GM19468 (cell line): ENCODE measurements around the gene FAM162A.
"Not testable (repeated sequence)": the region's sequence is repeated elsewhere in the genome, so short reads cannot be mapped to it uniquely, and the experiment has no call there.

Source experiments
- ATAC-seq: cut with Tn5 transposase; IDR thresholded peaks from one replicate; pipeline ENCODE4 v1.9.1; 2021; ENCODE audit warnings: mild to moderate bottlenecking, moderate library complexity, moderate number of reproducible peaks; ENCODE audit not compliant: unreplicated experiment; ENCODE audit errors: extremely low read depth

The FAM162A gene

DNA sequence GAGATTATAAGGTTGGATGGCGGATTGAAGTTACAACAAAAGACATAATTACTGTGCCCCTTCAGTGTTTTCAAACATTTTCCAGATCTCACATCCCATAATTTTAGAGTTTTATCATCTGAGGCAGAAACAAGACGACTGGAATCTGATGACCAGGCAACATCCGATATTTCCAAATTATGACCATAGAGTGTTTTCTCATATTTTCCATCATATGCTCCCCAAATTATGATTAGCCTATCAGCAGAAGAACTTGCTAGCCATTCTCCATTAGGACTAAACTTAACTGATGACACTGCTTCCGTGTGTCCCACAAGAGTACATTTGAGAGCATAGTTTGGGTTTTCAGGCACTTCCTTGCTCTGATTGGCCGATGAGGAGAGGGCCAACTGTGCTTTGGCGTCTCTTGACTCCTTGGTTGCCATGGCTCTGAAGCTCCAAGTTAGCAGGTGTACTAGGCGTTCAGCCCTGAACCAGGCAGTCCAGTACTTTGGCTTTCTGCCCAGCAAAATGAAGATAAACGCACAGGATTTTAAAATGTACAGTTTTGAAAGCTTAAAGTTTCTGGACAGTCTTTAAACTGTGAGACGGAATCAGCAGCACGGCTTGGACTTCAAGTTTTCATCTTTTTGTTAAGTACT lies 31.2 kb downstream of the FAM162A start:
- peak; percentile 37 for ATAC-seq

- ATAC-seq: peak; percentile 62
These were observed 32.0 kb downstream of the FAM162A start, which contains the start of gene WDR5B for GRCh38 chr3:122415762-122416654. TSS of gene WDR5B (minus strand) at chr3:122416062. CDS start at chr3:122415528, 534 bp downstream.

DNA sequence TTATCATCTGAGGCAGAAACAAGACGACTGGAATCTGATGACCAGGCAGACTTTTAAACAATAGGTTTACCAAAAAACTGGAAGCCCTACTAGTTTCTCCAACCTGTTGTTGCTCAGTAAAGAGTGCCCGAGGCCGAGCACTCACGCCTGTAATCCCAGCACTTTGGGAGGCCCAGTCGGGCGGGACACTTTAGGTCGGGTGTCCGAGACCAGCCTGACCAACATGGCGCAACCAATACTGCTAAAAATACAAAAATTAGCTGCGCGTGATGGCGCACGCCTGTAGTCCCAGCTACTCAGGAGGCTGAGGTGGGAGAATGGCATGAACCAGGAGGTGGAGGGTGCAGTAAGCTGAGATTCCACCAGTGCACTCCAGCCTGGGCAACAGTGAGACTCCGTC lies 33.0 kb downstream of the FAM162A start:
- ATAC-seq: no peak

DNA sequence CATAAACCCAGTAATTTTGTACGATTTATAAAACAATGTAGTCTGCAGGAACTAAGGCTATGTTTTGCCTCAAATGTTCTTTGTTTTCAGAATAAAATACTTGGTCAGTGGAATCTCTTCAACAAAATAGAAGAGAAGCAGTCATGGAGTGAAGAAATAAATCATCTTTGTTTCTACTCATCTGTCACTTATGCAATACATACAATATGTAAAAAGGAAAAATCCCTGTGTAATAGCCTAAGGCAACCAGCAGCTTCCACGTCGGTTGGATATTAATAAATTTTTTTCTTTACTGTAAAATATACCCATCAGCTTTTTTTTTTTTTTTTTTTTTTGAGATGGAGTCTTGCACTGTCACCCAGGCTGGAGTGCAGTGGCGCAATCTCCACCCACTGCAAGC lies 37.1 kb downstream of the FAM162A start:
- ATAC-seq: no peak

GRCh38 chr3:122421836-122422235 lies 37.9 kb downstream of the FAM162A start:
- no peak for ATAC-seq

DNA sequence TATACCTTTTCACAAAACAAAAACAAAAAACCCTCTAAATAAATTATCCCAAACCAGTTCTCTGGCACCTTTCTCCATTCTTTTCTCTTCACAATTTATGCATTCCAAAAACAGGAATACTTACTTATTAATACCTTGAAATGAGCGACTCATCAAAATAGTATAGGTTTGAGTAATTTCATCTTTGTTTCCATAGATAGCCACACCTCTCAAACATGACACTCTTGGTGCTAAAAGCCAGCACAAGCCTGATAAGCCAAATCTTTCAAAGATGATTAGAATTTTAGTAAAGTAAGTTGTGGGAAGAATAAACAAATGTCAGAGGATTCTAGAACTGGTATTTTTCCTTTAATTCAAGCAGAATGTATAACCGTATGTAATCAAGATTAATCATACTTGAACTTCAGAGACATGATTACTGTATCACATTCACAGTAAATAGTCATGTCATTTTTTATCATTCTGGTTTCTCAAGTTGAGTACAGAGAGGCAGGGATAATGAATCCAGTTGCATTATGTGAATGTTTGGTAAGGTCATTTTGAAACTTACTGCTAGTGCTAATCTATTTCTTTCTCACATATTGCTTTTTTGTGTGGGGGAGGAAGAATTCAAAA lies 44.0 kb downstream of the FAM162A start:
- no peak for ATAC-seq

DNA sequence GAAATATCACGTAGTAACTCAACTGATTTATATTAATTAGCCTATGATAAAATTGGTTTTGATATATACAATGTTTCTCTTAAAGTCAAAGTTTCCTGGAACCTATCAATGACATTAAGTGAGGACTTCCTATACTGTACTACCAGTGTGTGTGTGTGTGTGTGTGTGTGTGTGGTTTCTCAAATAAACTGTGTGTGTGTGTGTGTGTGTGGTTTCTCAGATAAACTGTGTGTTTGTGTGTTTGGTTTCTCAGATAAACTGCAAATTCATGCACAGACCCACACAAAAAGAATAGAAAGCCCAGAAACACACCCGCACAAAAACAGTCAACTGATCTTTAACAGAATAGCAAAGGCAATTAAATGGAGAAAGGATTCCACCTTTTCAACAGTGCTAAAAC lies 46.4 kb downstream of the FAM162A start:
- ATAC-seq: no peak

- ATAC-seq: no peak
These were observed 52.0 kb downstream of the FAM162A start for GRCh38 chr3:122435950-122436349.

GRCh38 chr3:122443090-122443489 lies 59.1 kb downstream of the FAM162A start:
- ATAC-seq: no peak

- not testable (repeated sequence) for ATAC-seq
These were observed 59.9 kb downstream of the FAM162A start for GRCh38 chr3:122443762-122444490.

GRCh38 chr3:122444491-122444887 lies 60.5 kb downstream of the FAM162A start:
- not testable (repeated sequence) for ATAC-seq

- ATAC-seq: not testable (repeated sequence)
These were observed 64.2 kb downstream of the FAM162A start for GRCh38 chr3:122448218-122448617.

DNA sequence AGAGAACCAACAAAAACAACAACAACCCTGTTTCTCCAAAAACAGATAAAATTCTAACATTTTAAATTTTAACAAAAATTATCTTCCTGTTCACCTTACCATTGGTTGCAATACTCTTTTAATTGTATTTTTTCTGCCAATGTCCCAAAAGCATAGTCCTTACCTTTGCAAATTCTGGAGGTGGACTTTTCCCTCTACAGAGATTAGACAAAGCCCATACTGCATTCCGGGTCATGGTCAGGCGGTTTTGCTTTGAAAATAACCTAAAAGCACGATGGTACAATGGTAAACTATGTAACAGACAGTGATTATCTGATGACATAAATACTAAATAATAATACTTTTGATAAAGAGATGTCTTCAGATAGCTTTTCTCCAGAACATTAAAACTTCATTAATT lies 67.4 kb downstream of the FAM162A start:
- ATAC-seq: no peak

DNA sequence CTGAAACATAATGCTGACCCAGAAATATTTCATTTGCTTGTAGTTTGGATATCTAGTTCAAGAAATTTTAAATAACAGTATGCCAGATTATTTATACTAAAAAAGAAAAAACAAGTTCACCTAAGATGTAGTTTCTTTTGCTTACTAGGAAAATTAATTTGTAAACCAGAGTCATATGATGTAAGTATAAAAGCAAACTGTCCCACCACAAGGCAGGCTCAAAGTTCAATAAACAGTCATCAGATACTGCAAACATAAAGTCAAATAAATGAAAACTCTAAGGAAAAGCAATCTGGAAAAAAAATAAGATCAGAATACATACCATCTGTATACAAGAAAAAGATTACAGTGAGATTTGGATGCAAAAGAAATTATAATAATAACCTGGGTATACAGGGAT lies 72.1 kb downstream of the FAM162A start:
- ATAC-seq: no peak

DNA sequence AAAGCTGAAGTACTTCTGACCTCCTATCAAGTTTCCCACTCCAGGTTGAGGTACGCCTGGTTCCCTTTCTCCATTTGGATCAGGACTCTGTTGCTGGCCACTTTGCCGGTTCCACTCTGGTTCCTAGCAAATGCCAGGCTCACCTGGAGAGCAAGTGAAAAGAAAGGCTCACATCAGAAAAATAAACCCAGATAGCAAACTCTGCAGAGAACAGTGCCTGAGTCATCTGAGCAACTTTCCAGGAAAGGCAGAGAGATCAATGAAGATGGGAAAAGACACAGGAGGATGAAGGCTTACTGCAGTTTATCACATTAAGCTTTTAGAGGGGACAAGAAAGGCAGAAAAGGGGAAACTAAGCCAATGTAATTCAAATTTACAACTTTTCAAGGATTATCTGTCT lies 73.7 kb downstream of the FAM162A start:
- ATAC-seq: no peak

- ATAC-seq: no peak
These were observed 75.0 kb downstream of the FAM162A start for GRCh38 chr3:122458992-122459391.

DNA sequence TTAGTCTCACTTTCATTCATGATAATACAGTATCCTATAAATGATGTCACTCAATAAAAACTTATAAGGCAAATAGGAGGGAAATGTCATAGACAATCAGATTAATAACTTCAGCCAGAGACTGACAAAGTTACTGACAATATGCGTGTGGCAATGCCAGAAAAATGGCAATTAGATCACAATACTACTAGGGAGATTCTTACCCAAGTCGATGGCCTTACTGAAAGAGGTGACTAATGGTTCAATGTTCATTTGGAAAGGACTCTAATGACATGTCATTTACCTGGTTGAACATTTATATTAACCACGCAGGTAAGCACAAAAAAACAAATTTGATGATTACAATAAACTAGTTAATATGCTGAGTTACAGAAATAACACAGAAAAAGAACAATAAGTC lies 77.8 kb downstream of the FAM162A start:
- no peak for ATAC-seq
